Neural progenitor cell (in vitro differentiated cells): Measurements from ENCODE around the gene IER5L. TPM values are rescaled to one million over a fixed set of nuclear protein-coding genes. Genes with fewer than 3 reads are reported as not detected.
A peak's percentile ranks its signal among the peaks of the same experiment; 100 is the strongest.

ENCODE experiments used
- DNase-seq: peaks from one replicate; pipeline ENCODE4 v3.0.0-alpha.2; 2016; ENCODE audit warnings: low spot score
- H2AFZ ChIP-seq: fragments of 200-600 bp; sonication (generic); replicated peaks from 2 replicates; pipeline ENCODE4 v1.6.1; 2016; ENCODE audit warnings: antibody characterized with exemption
- H3F3A ChIP-seq: fragments of 200-600 bp; sonication (generic); 2 replicates; pipeline ENCODE4 v1.6.1; 2016; ENCODE audit warnings: antibody characterized with exemption, low read depth
- H3K27ac ChIP-seq: fragments of 200-600 bp; sonication (generic); 2 replicates; pipeline ENCODE4 v1.5.1; 2016; ENCODE audit warnings: mild to moderate bottlenecking
- H3K27me3 ChIP-seq: fragments of 200-600 bp; sonication (generic); 2 replicates; pipeline ENCODE4 v1.6.1; 2016; ENCODE audit warnings: mild to moderate bottlenecking, moderate library complexity
- H3K36me3 ChIP-seq: fragments of 200-600 bp; sonication (generic); 2 replicates; pipeline ENCODE4 v1.5.1; 2016
- H3K4me1 ChIP-seq: fragments of 200-600 bp; sonication (generic); 2 replicates; pipeline ENCODE4 v1.6.1; 2016; ENCODE audit warnings: mixed run types
- H3K4me2 ChIP-seq: fragments of 200-600 bp; sonication (generic); 2 replicates; pipeline ENCODE4 v1.6.1; 2016
- H3K4me3 ChIP-seq: fragments of 200-600 bp; sonication (generic); 2 replicates; pipeline ENCODE4 v1.5.1; 2016
- H3K79me2 ChIP-seq: fragments of 200-600 bp; sonication (generic); 2 replicates; pipeline ENCODE4 v1.6.1; 2016; ENCODE audit warnings: low read depth
- H3K9ac ChIP-seq: fragments of 200-600 bp; sonication (generic); 2 replicates; pipeline ENCODE4 v1.6.1; 2016
- H3K9me3 ChIP-seq: fragments of 200-600 bp; sonication (generic); 2 replicates; pipeline ENCODE4 v1.5.1; 2016; ENCODE audit warnings: low read depth
- H4K20me1 ChIP-seq: fragments of 200-600 bp; sonication (generic); 2 replicates; pipeline ENCODE4 v1.6.1; 2016; ENCODE audit warnings: low read depth
- H3K27ac Mint-ChIP-seq: 3 replicates; pipeline ENCODE4 v1.8.0; 2021; ENCODE audit warnings: mixed read lengths
- H3K27me3 Mint-ChIP-seq: 2 replicates; pipeline ENCODE4 v1.8.0; 2022; ENCODE audit warnings: low read depth, mild to moderate bottlenecking, inconsistent platforms, moderate library complexity, mixed read lengths; ENCODE audit not compliant: insufficient read depth
- H3K36me3 Mint-ChIP-seq: 3 replicates; pipeline ENCODE4 v1.8.0; 2021; ENCODE audit warnings: mixed read lengths
- H3K4me1 Mint-ChIP-seq: 3 replicates; pipeline ENCODE4 v1.8.0; 2021; ENCODE audit warnings: mixed read lengths
- H3K4me3 Mint-ChIP-seq: 3 replicates; pipeline ENCODE4 v1.8.0; 2021; ENCODE audit warnings: mild to moderate bottlenecking, moderate library complexity, mixed read lengths
- H3K9me3 Mint-ChIP-seq: 3 replicates; pipeline ENCODE4 v1.8.0; 2020; ENCODE audit warnings: mixed read lengths
- CTCF ChIP-seq: fragments of 200-600 bp; sonication (generic); IDR thresholded peaks from 2 replicates; pipeline ENCODE4 v1.5.1; 2017; ENCODE audit warnings: antibody characterized with exemption, mild to moderate bottlenecking
- EZH2 ChIP-seq: fragments of 200-600 bp; sonication (generic); IDR thresholded peaks from 2 replicates; pipeline ENCODE4 v1.6.1; 2017; ENCODE audit warnings: antibody characterized with exemption, mild to moderate bottlenecking, moderate library complexity
- EZH2phosphoT487 ChIP-seq: fragments of 200-600 bp; sonication (generic); IDR thresholded peaks from 2 replicates; pipeline ENCODE4 v1.6.1; 2017; ENCODE audit warnings: antibody characterized with exemption
- total RNA-seq: library from RNA; depleted of rRNA; stranded (reverse); fragments of >200 nt; gene quantifications from 2 replicates; pipeline ENCODE4 v1.2.3, GENCODE V29; 2015; ENCODE audit warnings: low replicate concordance

The IER5L gene
- total RNA-seq, 1 donor from 2014 or later, result 12.2 TPM

GRCh38 chr9:129156163-129156562, 21.9 kb downstream of the IER5L start:
- Histone ChIP-seq H3K9ac (no peak overlapping the region), H3K79me2 (no peaks in the 10 kb centered on the region), H3K36me3 (no peaks in the 10 kb centered on the region), H3F3A (no peaks in the 10 kb centered on the region), H3K4me2 (no peak overlapping the region), H3K9me3 (no peaks in the 10 kb centered on the region), H3K27me3 (no peaks in the 10 kb centered on the region), H3K4me3 (no peak overlapping the region), H2AFZ (no peak overlapping the region), H4K20me1 (no peaks in the 10 kb centered on the region), H3K27ac (no peak overlapping the region), H3K4me1 (no peaks in the 10 kb centered on the region)
- TF ChIP-seq EZH2phosphoT487, result no peak
- TF ChIP-seq EZH2, result no peak
- Mint-ChIP-seq H3K9me3 (no peaks in the 10 kb centered on the region), H3K4me1 (peaks cover 5% of the 10 kb centered on the region), H3K4me3 (no peak overlapping the region), H3K36me3 (peaks cover 9% of the 10 kb centered on the region), H3K27ac (no peak overlapping the region), H3K27me3 (peaks cover 3% of the 10 kb centered on the region)
- DNase-seq, result no peak

- Mint-ChIP-seq H3K36me3 (peaks cover 9% of the 10 kb centered on the region), H3K27ac (no peak overlapping the region), H3K27me3 (peaks cover 2% of the 10 kb centered on the region), H3K9me3 (no peaks in the 10 kb centered on the region), H3K4me3 (no peak overlapping the region), H3K4me1 (peaks cover 5% of the 10 kb centered on the region)
- H3F3A ChIP-seq, result no peaks in the 10 kb centered on the region
- H3K4me2 ChIP-seq, result no peak overlapping the region
- no peaks in the 10 kb centered on the region for H3K9me3 ChIP-seq
- TF ChIP-seq CTCF, result no peak
- TF ChIP-seq EZH2phosphoT487, result no peak
- TF ChIP-seq EZH2, result no peak
- H3K27ac ChIP-seq, result no peak overlapping the region
- no peak overlapping the region for H3K9ac ChIP-seq
- H3K27me3 ChIP-seq, result no peaks in the 10 kb centered on the region
- no peaks in the 10 kb centered on the region for H4K20me1 ChIP-seq
- no peaks in the 10 kb centered on the region for H3K36me3 ChIP-seq
- no peak for DNase-seq
- no peaks in the 10 kb centered on the region for H3K4me1 ChIP-seq
- H2AFZ ChIP-seq, result no peak overlapping the region
- no peaks in the 10 kb centered on the region for H3K79me2 ChIP-seq
- no peak overlapping the region for H3K4me3 ChIP-seq
These were observed 23.1 kb downstream of the IER5L start for GRCh38 chr9:129154866-129155477.

GRCh38 chr9:129151469-129151868, 26.6 kb downstream of the IER5L start:
- peaks cover 15% of the 10 kb centered on the region for H3K36me3 Mint-ChIP-seq
- H3K79me2 ChIP-seq, result no peaks in the 10 kb centered on the region
- TF ChIP-seq CTCF, result no peak
- TF ChIP-seq EZH2phosphoT487, result no peak
- no peak for TF ChIP-seq EZH2
- H3K27ac ChIP-seq, result no peak overlapping the region
- peaks cover 15% of the 10 kb centered on the region for H3K4me1 Mint-ChIP-seq
- H3K4me1 ChIP-seq, result peaks cover 2% of the 10 kb centered on the region
- H3K9me3 ChIP-seq, result no peaks in the 10 kb centered on the region
- H3K27me3 Mint-ChIP-seq, result peaks cover 10% of the 10 kb centered on the region
- H3K27me3 ChIP-seq, result no peaks in the 10 kb centered on the region
- no peaks in the 10 kb centered on the region for H3K9me3 Mint-ChIP-seq
- peaks cover 7% of the 10 kb centered on the region for H4K20me1 ChIP-seq
- peaks cover 1% of the 10 kb centered on the region for H3F3A ChIP-seq
- no peak overlapping the region for H3K4me2 ChIP-seq
- H3K9ac ChIP-seq, result no peak overlapping the region
- H2AFZ ChIP-seq, result no peak overlapping the region
- no peak overlapping the region for H3K27ac Mint-ChIP-seq
- no peak for DNase-seq
- H3K4me3 ChIP-seq, result no peak overlapping the region
- peak overlapping the region; percentile 13 for H3K4me3 Mint-ChIP-seq
- no peaks in the 10 kb centered on the region for H3K36me3 ChIP-seq

GRCh38 chr9:129150672-129151211, 27.3 kb downstream of the IER5L start:
- Mint-ChIP-seq H3K4me1 (peaks cover 22% of the 10 kb centered on the region), H3K27me3 (peaks cover 10% of the 10 kb centered on the region), H3K9me3 (no peaks in the 10 kb centered on the region), H3K27ac (no peak overlapping the region), H3K36me3 (peaks cover 15% of the 10 kb centered on the region), H3K4me3 (no peak overlapping the region)
- no peaks in the 10 kb centered on the region for H3K79me2 ChIP-seq
- no peak overlapping the region for H2AFZ ChIP-seq
- H3F3A ChIP-seq, result peaks cover 3% of the 10 kb centered on the region
- TF ChIP-seq CTCF, result no peak
- no peak for TF ChIP-seq EZH2phosphoT487
- no peak for TF ChIP-seq EZH2
- H3K27me3 ChIP-seq, result no peaks in the 10 kb centered on the region
- DNase-seq, result no peak
- no peak overlapping the region for H3K9ac ChIP-seq
- no peak overlapping the region for H3K4me3 ChIP-seq
- H3K4me1 ChIP-seq, result peaks cover 9% of the 10 kb centered on the region
- H3K4me2 ChIP-seq, result no peak overlapping the region
- H4K20me1 ChIP-seq, result peaks cover 15% of the 10 kb centered on the region
- no peaks in the 10 kb centered on the region for H3K9me3 ChIP-seq
- no peak overlapping the region for H3K27ac ChIP-seq
- no peaks in the 10 kb centered on the region for H3K36me3 ChIP-seq
